MM.1S (cell line): ENCODE data around the gene RIPOR3.

Source experiments
- DNase-seq: peaks from one replicate; pipeline ENCODE4 v3.0.0-alpha.2; 2015
- H2AFZ ChIP-seq: fragments of 300-600 bp; sonication (generic); 2 replicates; pipeline ENCODE4 v1.6.0; 2016; ENCODE audit warnings: antibody characterized with exemption, low read length
- H3F3A ChIP-seq: fragments of 300-600 bp; sonication (generic); 2 replicates; pipeline ENCODE4 v1.6.1; 2016; ENCODE audit warnings: mild to moderate bottlenecking, antibody characterized with exemption, low read length, moderate library complexity, mixed read lengths; ENCODE audit not compliant: insufficient read depth
- H3K27ac ChIP-seq: fragments of 300-600 bp; sonication (generic); 2 replicates; pipeline ENCODE4 v1.5.1; 2016; ENCODE audit warnings: mild to moderate bottlenecking, low read length
- H3K27me3 ChIP-seq: fragments of 300-600 bp; sonication (generic); replicated peaks from 2 replicates; pipeline ENCODE4 v1.6.0; 2016; ENCODE audit warnings: low read length; ENCODE audit not compliant: insufficient read depth
- H3K36me3 ChIP-seq: fragments of 300-600 bp; sonication (generic); replicated peaks from 2 replicates; pipeline ENCODE4 v1.6.1; 2016; ENCODE audit warnings: mild to moderate bottlenecking, low read length, mixed read lengths; ENCODE audit not compliant: insufficient read depth
- H3K4me1 ChIP-seq: fragments of 300-600 bp; sonication (generic); 2 replicates; pipeline ENCODE4 v1.6.1; 2016; ENCODE audit warnings: low read length, mixed read lengths
- H3K4me2 ChIP-seq: fragments of 300-600 bp; sonication (generic); 2 replicates; pipeline ENCODE4 v1.6.0; 2016; ENCODE audit warnings: low read depth, low read length
- H3K4me3 ChIP-seq: fragments of 300-600 bp; sonication (generic); 2 replicates; pipeline ENCODE4 v1.5.1; 2016; ENCODE audit warnings: low read length, mixed read lengths
- H3K79me2 ChIP-seq: fragments of 300-600 bp; sonication (generic); 2 replicates; pipeline ENCODE4 v1.6.1; 2016; ENCODE audit warnings: mixed run types, low read length, mixed read lengths
- H3K9ac ChIP-seq: fragments of 300-600 bp; sonication (generic); 2 replicates; pipeline ENCODE4 v1.6.1; 2016; ENCODE audit warnings: low read length, mixed read lengths
- H3K9me2 ChIP-seq: fragments of 300-600 bp; sonication (generic); replicated peaks from 2 replicates; pipeline ENCODE4 v1.6.1; 2016; ENCODE audit warnings: mild to moderate bottlenecking, low read length, mixed read lengths; ENCODE audit not compliant: insufficient read depth
- H3K9me3 ChIP-seq: fragments of 300-600 bp; sonication (generic); replicated peaks from 2 replicates; pipeline ENCODE4 v1.6.1; 2016; ENCODE audit warnings: mild to moderate bottlenecking, low read length, mixed read lengths; ENCODE audit not compliant: insufficient read depth
- H4K20me1 ChIP-seq: fragments of 300-600 bp; sonication (generic); 2 replicates; pipeline ENCODE4 v1.6.1; 2016; ENCODE audit warnings: mild to moderate bottlenecking, low read length, moderate library complexity, mixed read lengths; ENCODE audit not compliant: insufficient read depth
- CTCF ChIP-seq: fragments of 300-600 bp; sonication (generic); IDR thresholded peaks from 2 replicates; pipeline ENCODE4 v1.5.1; 2016; ENCODE audit warnings: antibody characterized with exemption, low read length, mixed read lengths
- EZH2 ChIP-seq: fragments of 300-600 bp; sonication (generic); optimal IDR thresholded peaks from 2 replicates; pipeline ENCODE3; 2017; ENCODE audit warnings: low read depth, mild to moderate bottlenecking, antibody characterized with exemption, low read length, mixed read lengths
- EZH2phosphoT487 ChIP-seq: fragments of 300-600 bp; sonication (generic); IDR thresholded peaks from 2 replicates; pipeline ENCODE4 v1.6.1; 2018; ENCODE audit warnings: antibody characterized with exemption, low read length

The RIPOR3 gene

GRCh38 chr20:50686821-50687220 lies 4.5 kb downstream of the RIPOR3 start:
- Histone ChIP-seq H3K9ac (no peak overlapping the region), H3K4me3 (no peak overlapping the region), H3K79me2 (no peaks in the 10 kb centered on the region), H3K9me3 (no peaks in the 10 kb centered on the region), H3K27me3 (peaks cover 24% of the 10 kb centered on the region), H3K4me1 (no peaks in the 10 kb centered on the region), H4K20me1 (no peaks in the 10 kb centered on the region), H3K27ac (no peak overlapping the region), H3K36me3 (no peaks in the 10 kb centered on the region), H3F3A (no peaks in the 10 kb centered on the region), H3K4me2 (no peak overlapping the region), H2AFZ (no peak overlapping the region), H3K9me2 (no peaks in the 10 kb centered on the region)
- no peak for TF ChIP-seq EZH2
- no peak for TF ChIP-seq CTCF
- no peak for DNase-seq

- H3K9me2 ChIP-seq = no peaks in the 10 kb centered on the region
- H3K9ac ChIP-seq = no peak overlapping the region
- H3K79me2 ChIP-seq = no peaks in the 10 kb centered on the region
- no peak overlapping the region for H3K4me3 ChIP-seq
- DNase-seq = no peak
- no peak for TF ChIP-seq CTCF
- TF ChIP-seq EZH2 = no peak
- TF ChIP-seq EZH2phosphoT487 = no peak
- no peaks in the 10 kb centered on the region for H3K27me3 ChIP-seq
- no peaks in the 10 kb centered on the region for H3F3A ChIP-seq
- no peaks in the 10 kb centered on the region for H4K20me1 ChIP-seq
- H3K27ac ChIP-seq = no peak overlapping the region
- no peaks in the 10 kb centered on the region for H3K9me3 ChIP-seq
- no peaks in the 10 kb centered on the region for H3K36me3 ChIP-seq
- no peaks in the 10 kb centered on the region for H3K4me1 ChIP-seq
- no peak overlapping the region for H2AFZ ChIP-seq
- H3K4me2 ChIP-seq = no peak overlapping the region
Observed at GRCh38 chr20:50683570-50683969, 7.8 kb downstream of the RIPOR3 start.

GRCh38 chr20:50682947-50683530 lies 8.3 kb downstream of the RIPOR3 start:
- no peak for TF ChIP-seq CTCF
- no peak for TF ChIP-seq EZH2
- no peak for TF ChIP-seq EZH2phosphoT487
- Histone ChIP-seq H4K20me1 (no peaks in the 10 kb centered on the region), H3K9me2 (no peaks in the 10 kb centered on the region), H3K4me1 (no peaks in the 10 kb centered on the region), H3K27me3 (no peaks in the 10 kb centered on the region), H2AFZ (no peak overlapping the region), H3K9me3 (no peaks in the 10 kb centered on the region), H3K36me3 (no peaks in the 10 kb centered on the region), H3K4me2 (no peak overlapping the region), H3F3A (no peaks in the 10 kb centered on the region), H3K79me2 (no peaks in the 10 kb centered on the region), H3K27ac (no peak overlapping the region), H3K4me3 (no peak overlapping the region), H3K9ac (no peak overlapping the region)
- DNase-seq = no peak
